HG03342 (cell line): Measurements from ENCODE around the gene ARHGEF10L.

Experiments
- ATAC-seq: cut with Tn5 transposase; IDR thresholded peaks from one replicate; pipeline ENCODE4 v1.9.1; 2021; ENCODE audit warnings: mild to moderate bottlenecking, moderate library complexity; ENCODE audit not compliant: unreplicated experiment

Gene ARHGEF10L

GRCh38 chr1:17672226-17672625 lies 132.7 kb downstream of the ARHGEF10L start:
- ATAC-seq = no peak

GRCh38 chr1:17673329-17674072 lies 134.0 kb downstream of the ARHGEF10L start:
- no peak for ATAC-seq

GRCh38 chr1:17674726-17675500 lies 135.4 kb downstream of the ARHGEF10L start:
- no peak for ATAC-seq

- no peak for ATAC-seq
Measured at GRCh38 chr1:17675744-17676143, 136.2 kb downstream of the ARHGEF10L start.

GRCh38 chr1:17676387-17677060 lies 137.0 kb downstream of the ARHGEF10L start:
- ATAC-seq = no peak

GRCh38 chr1:17678011-17678410 lies 138.5 kb downstream of the ARHGEF10L start:
- no peak for ATAC-seq

GRCh38 chr1:17679856-17680255 lies 140.4 kb downstream of the ARHGEF10L start:
- ATAC-seq = no peak

- no peak for ATAC-seq
Measured at GRCh38 chr1:17680308-17680707, 140.8 kb downstream of the ARHGEF10L start.

GRCh38 chr1:17682400-17682799 lies 142.9 kb downstream of the ARHGEF10L start:
- ATAC-seq = no peak

- ATAC-seq = no peak
Measured at GRCh38 chr1:17683598-17683997, 144.1 kb downstream of the ARHGEF10L start.

GRCh38 chr1:17684810-17685209 lies 145.3 kb downstream of the ARHGEF10L start:
- ATAC-seq = no peak

- ATAC-seq = no peak
Measured at GRCh38 chr1:17686258-17686657, 146.8 kb downstream of the ARHGEF10L start.

- no peak for ATAC-seq
Measured at GRCh38 chr1:17687145-17687544, 147.6 kb downstream of the ARHGEF10L start.

GRCh38 chr1:17688217-17688810 lies 148.8 kb downstream of the ARHGEF10L start:
- ATAC-seq = no peak

GRCh38 chr1:17689011-17689410 lies 149.5 kb downstream of the ARHGEF10L start:
- no peak for ATAC-seq

- ATAC-seq = no peak
Measured at GRCh38 chr1:17690906-17691634, 151.6 kb downstream of the ARHGEF10L start.

GRCh38 chr1:17692645-17693044 lies 153.1 kb downstream of the ARHGEF10L start:
- no peak for ATAC-seq

- ATAC-seq = no peak
Measured at GRCh38 chr1:17696417-17697301, 157.2 kb downstream of the ARHGEF10L start.

- no peak for ATAC-seq
Measured at GRCh38 chr1:17697458-17697857, 158.0 kb downstream of the ARHGEF10L start.

- no peak for ATAC-seq
Measured at GRCh38 chr1:17699581-17699980, 160.1 kb downstream of the ARHGEF10L start.
